Measurements from ENCODE around the gene LGALS8. TPM values are rescaled to one million over a fixed set of nuclear protein-coding genes. Genes with fewer than 3 reads are reported as not detected.

LGALS8 gene
- total RNA-seq, 1 experiment from 2014 or later: 221 TPM

- TF ChIP-seq POLR2AphosphoS5 (IDR thresholded peaks at IDR 0.05; ENCODE audit: low read depth, low read length): peak; percentile 64
- peak; percentile 88 for TF ChIP-seq TCF7L2 (IDR thresholded peaks at IDR 0.05; ENCODE audit: low read depth, low read length)
- no peak for TF ChIP-seq REST (IDR thresholded peaks at IDR 0.05; ENCODE audit: insufficient read depth in 1 of 2, low read depth in 2 of 2, low read length in 1 of 2)
- POLR2A ChIA-PET: interaction anchor here (0.6 kb wide), 2 partner anchors 16 to 281 kb away, joined by 3 to 4 read pairs; no protein-coding TSS in a partner anchor
- intact Hi-C loops (cut with micrococcal nuclease; ENCODE audit: unreplicated experiment): no loop called here
- no peaks in the 10 kb centered on the region for H3K9me3 ChIP-seq (ENCODE audit: control insufficient read depth, insufficient read depth, low read depth, low read length)
- ATAC-seq: peak; percentile 82
- H3K27ac ChIP-seq (ENCODE audit: low read length): peak overlapping the region; percentile 100
- in situ Hi-C loops (cut with HindIII; ENCODE audit: low pct_unique_long_range_greater_than_20kb, low sequenced_read_pairs): no loop called here
- CTCF ChIA-PET: no interaction called here
- BruUV-seq (replicated peaks): no TSS peak
- no peaks in the 10 kb centered on the region for H3K27me3 ChIP-seq (ENCODE audit: control insufficient read depth, insufficient read depth, low read length)
- DNase-seq (ENCODE audit: low read depth, low spot score): no peak
- H3K36me3 ChIP-seq (ENCODE audit: control insufficient read depth, insufficient read depth, low read length): no peaks in the 10 kb centered on the region
- peak overlapping the region; percentile 3 to 47; a peak in 3 of 4 replicates for H3K4me3 ChIP-seq (ENCODE audit: low read depth in 2 of 2, low read length in 2 of 2)
- peaks cover 58% of the 10 kb centered on the region for H3K4me1 ChIP-seq (ENCODE audit: control insufficient read depth, insufficient read depth, low read length)
Observed at GRCh38 chr1:236516929-236517704, 6.7 kb upstream of the LGALS8 start.

GRCh38 chr1:236518322-236518721 is 5.5 kb upstream of the LGALS8 start:
- ChIA-PET POLR2A (no interaction called here), CTCF (interaction anchor here (0.7 kb wide), 1 partner anchor 35 kb away, joined by 4 read pairs; no protein-coding TSS in a partner anchor)
- Histone ChIP-seq H3K27me3 (ENCODE audit: control insufficient read depth, insufficient read depth, low read length) (no peaks in the 10 kb centered on the region), H3K36me3 (ENCODE audit: control insufficient read depth, insufficient read depth, low read length) (no peaks in the 10 kb centered on the region), H3K4me1 (ENCODE audit: control insufficient read depth, insufficient read depth, low read length) (peaks cover 61% of the 10 kb centered on the region), H3K9me3 (ENCODE audit: control insufficient read depth, insufficient read depth, low read depth, low read length) (no peaks in the 10 kb centered on the region), H3K4me3 (ENCODE audit: low read depth in 2 of 2, low read length in 2 of 2) (no peak overlapping the region), H3K27ac (ENCODE audit: low read length) (peak overlapping the region; percentile 100)
- TF ChIP-seq SIN3A (IDR thresholded peaks at IDR 0.05; ENCODE audit: borderline replicate concordance, insufficient read depth, low read depth, low read length) (no peak), TCF7L2 (IDR thresholded peaks at IDR 0.05; ENCODE audit: low read depth, low read length) (no peak), CTCF (IDR thresholded peaks at IDR 0.05) (no peak)
- no peak for ATAC-seq
- DNase-seq (ENCODE audit: low read depth, low spot score): no peak
- in situ Hi-C loops (cut with HindIII; ENCODE audit: low pct_unique_long_range_greater_than_20kb, low sequenced_read_pairs): no loop called here
- intact Hi-C loops (cut with micrococcal nuclease; ENCODE audit: unreplicated experiment): no loop called here
- TSS peak; percentile 84 for BruUV-seq (replicated peaks)
